Mucosa of descending colon (tissue), 3 donors: Measurements from ENCODE around the gene ZNF492. TPM values are rescaled to one million over a fixed set of nuclear protein-coding genes. Genes with fewer than 3 reads are reported as not detected.
"Not testable (repeated sequence)": the region's sequence is repeated elsewhere in the genome, so short reads cannot be mapped to it uniquely, and the experiment has no call there.

ENCODE experiments used
- ATAC-seq: fragments of 200-7000 bp; cut with Tn5 transposase; one replicate; pipeline ENCODE4 v1.9.1; 2020; ENCODE audit warnings: mild to moderate bottlenecking, moderate library complexity
- DNase-seq, 3 donors: peaks; one replicate each; pipeline ENCODE4 v3.0.0-alpha.2; 2020
- H3K36me3 ChIP-seq: fragments of 200-600 bp; one replicate; pipeline ENCODE4 v1.8.0; 2021; ENCODE audit warnings: low read depth, mild to moderate bottlenecking
- H3K4me1 ChIP-seq: fragments of 200-600 bp; one replicate; pipeline ENCODE4 v1.8.0; 2021; ENCODE audit warnings: low read depth, mild to moderate bottlenecking
- H3K4me3 ChIP-seq: fragments of 200-600 bp; one replicate; pipeline ENCODE4 v1.8.0; 2021; ENCODE audit warnings: mild to moderate bottlenecking
- H3K9me3 ChIP-seq: fragments of 200-600 bp; one replicate; pipeline ENCODE4 v1.8.0; 2021; ENCODE audit warnings: mild to moderate bottlenecking
- CTCF ChIP-seq: fragments of 200-600 bp; IDR thresholded peaks from one replicate; pipeline ENCODE4 v1.8.0; 2022; ENCODE audit warnings: antibody characterized with exemption, mild to moderate bottlenecking
- intact Hi-C, 2 donors: fragments of 100-400 bp; cut with DNase I in 1 of 2; cut with micrococcal nuclease in 1 of 2; formaldehyde crosslinking; loops; one replicate each; pipeline versions ENCODE4 v1.11.0 to v1.11.1; 2022; cut with DNase I, micrococcal nuclease
- total RNA-seq, 3 donors: library from RNA; stranded (reverse); fragmentation: NEBNext Ultra II Directional in 2 of 3; extraction: Animal tissue kit (Norgen Biotek cat#: 25700) in 2 of 3; gene quantifications; one replicate each; pipeline versions ENCODE4 v1.2.1 to v1.2.4, GENCODE V29; 2021 to 2023
- donor health status: DM: no; HTN: no; CAD: no; lungs with moderate emphysema.
- donor health status: DM: no; HTN: no; CAD: no.
- donor health status: DM: no; HTN: yes; CAD: no.

Gene ZNF492
- total RNA-seq, 3 donors from 2014 or later: 0.07 to 0.61 (median 0.19) TPM

- TF ChIP-seq CTCF: no peak
- Histone ChIP-seq H3K4me3 (no peak overlapping the region), H3K36me3 (no peaks in the 10 kb centered on the region), H3K4me1 (no peaks in the 10 kb centered on the region), H3K9me3 (peaks cover 10% of the 10 kb centered on the region)
- ATAC-seq: no peak
- intact Hi-C loops: no loop called here
- no peak for DNase-seq
Measured at GRCh38 chr19:22625266-22626035, 8.7 kb upstream of the ZNF492 start.

GRCh38 chr19:22627526-22627925, 6.6 kb upstream of the ZNF492 start:
- H3K4me1 ChIP-seq: no peaks in the 10 kb centered on the region
- TF ChIP-seq CTCF: no peak
- no peaks in the 10 kb centered on the region for H3K36me3 ChIP-seq
- ATAC-seq: no peak
- H3K9me3 ChIP-seq: peaks cover 4% of the 10 kb centered on the region
- intact Hi-C loops: no loop called here
- DNase-seq: no peak
- no peak overlapping the region for H3K4me3 ChIP-seq

- no peak for TF ChIP-seq CTCF
- H3K4me3 ChIP-seq: no peak overlapping the region
- intact Hi-C loops: no loop called here
- H3K36me3 ChIP-seq: no peaks in the 10 kb centered on the region
- DNase-seq (no peak), ATAC-seq (no peak)
- H3K4me1 ChIP-seq: no peaks in the 10 kb centered on the region
- H3K9me3 ChIP-seq: peaks cover under 1% of the 10 kb centered on the region
Measured at GRCh38 chr19:22628401-22628800, 5.7 kb upstream of the ZNF492 start.

- no peaks in the 10 kb centered on the region for H3K36me3 ChIP-seq
- no peak for DNase-seq
- H3K9me3 ChIP-seq: peaks cover 7% of the 10 kb centered on the region
- H3K4me3 ChIP-seq: no peak overlapping the region
- no peaks in the 10 kb centered on the region for H3K4me1 ChIP-seq
- no peak for ATAC-seq
- intact Hi-C loops: no loop called here
- TF ChIP-seq CTCF: no peak
Measured at GRCh38 chr19:22634450-22634827, 315 bp downstream of the ZNF492 start.

GRCh38 chr19:22685493-22685892, 51.4 kb downstream of the ZNF492 start:
- H3K4me3 ChIP-seq, H3K4me1 ChIP-seq, DNase-seq, H3K36me3 ChIP-seq, intact Hi-C loops, ATAC-seq: not testable (repeated sequence)
- peaks cover 95% of the 10 kb centered on the region for H3K9me3 ChIP-seq

GRCh38 chr19:22702661-22703060, 68.5 kb downstream of the ZNF492 start:
- DNase-seq, intact Hi-C loops, H3K4me3 ChIP-seq, H3K36me3 ChIP-seq, ATAC-seq, H3K4me1 ChIP-seq: not testable (repeated sequence)
- peaks cover 90% of the 10 kb centered on the region for H3K9me3 ChIP-seq

- peaks cover 89% of the 10 kb centered on the region for H3K9me3 ChIP-seq
- ATAC-seq, DNase-seq, H3K4me1 ChIP-seq, intact Hi-C loops, H3K36me3 ChIP-seq, H3K4me3 ChIP-seq: not testable (repeated sequence)
Measured at GRCh38 chr19:22703096-22703495, 69.0 kb downstream of the ZNF492 start.
